B cell (primary cell): ENCODE data around the gene TLL2.

Source experiments
- EZH2 ChIP-seq: IDR thresholded peaks from 2 replicates; pipeline ENCODE4 v1.6.1; 2012; ENCODE audit warnings: borderline replicate concordance, low read depth, mild to moderate bottlenecking, moderate library complexity, low read length; ENCODE audit not compliant: insufficient read depth, poor library complexity, severe bottlenecking
- TF ChIP-seq, protein P1 (sequence below): fragments of 200-600 bp; IDR thresholded peaks from one replicate; pipeline ENCODE4 v1.8.0; 2022; ENCODE audit warnings: antibody characterized with exemption, mild to moderate bottlenecking

DNA sequence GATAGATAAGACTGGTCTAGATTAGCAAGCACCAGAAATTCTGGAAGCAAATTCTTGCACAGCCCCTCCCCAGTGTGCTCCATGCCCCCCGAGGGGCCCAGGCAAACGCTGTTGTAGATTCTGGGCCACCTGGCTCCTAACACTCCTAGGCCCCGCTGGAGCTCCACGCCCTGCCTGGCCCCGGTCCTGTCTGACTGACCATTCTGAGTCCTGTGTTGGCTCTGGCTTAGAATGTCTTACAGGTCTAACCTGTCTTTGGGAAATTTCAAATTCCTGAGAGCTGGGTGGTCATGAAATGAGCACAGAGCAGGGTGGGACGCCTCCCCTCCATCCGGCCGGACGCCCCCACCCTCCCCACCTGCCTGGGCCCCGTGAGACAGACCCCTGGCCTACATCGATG is 142.4 kb downstream of the TLL2 start:
- TF ChIP-seq, protein P1, sequence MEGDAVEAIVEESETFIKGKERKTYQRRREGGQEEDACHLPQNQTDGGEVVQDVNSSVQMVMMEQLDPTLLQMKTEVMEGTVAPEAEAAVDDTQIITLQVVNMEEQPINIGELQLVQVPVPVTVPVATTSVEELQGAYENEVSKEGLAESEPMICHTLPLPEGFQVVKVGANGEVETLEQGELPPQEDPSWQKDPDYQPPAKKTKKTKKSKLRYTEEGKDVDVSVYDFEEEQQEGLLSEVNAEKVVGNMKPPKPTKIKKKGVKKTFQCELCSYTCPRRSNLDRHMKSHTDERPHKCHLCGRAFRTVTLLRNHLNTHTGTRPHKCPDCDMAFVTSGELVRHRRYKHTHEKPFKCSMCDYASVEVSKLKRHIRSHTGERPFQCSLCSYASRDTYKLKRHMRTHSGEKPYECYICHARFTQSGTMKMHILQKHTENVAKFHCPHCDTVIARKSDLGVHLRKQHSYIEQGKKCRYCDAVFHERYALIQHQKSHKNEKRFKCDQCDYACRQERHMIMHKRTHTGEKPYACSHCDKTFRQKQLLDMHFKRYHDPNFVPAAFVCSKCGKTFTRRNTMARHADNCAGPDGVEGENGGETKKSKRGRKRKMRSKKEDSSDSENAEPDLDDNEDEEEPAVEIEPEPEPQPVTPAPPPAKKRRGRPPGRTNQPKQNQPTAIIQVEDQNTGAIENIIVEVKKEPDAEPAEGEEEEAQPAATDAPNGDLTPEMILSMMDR = no peak
- TF ChIP-seq EZH2 = no peak
